Ramos (cell line): ENCODE data around the gene FZD7.

Experiments used
- in situ Hi-C: fragments of 300-500 bp; cut with MboI; formaldehyde crosslinking; loops from one replicate; pipeline ENCODE4 v1.14.3; 2022; ENCODE audit warnings: low sequenced_read_pairs; ENCODE audit not compliant: unreplicated experiment

Gene FZD7

DNA sequence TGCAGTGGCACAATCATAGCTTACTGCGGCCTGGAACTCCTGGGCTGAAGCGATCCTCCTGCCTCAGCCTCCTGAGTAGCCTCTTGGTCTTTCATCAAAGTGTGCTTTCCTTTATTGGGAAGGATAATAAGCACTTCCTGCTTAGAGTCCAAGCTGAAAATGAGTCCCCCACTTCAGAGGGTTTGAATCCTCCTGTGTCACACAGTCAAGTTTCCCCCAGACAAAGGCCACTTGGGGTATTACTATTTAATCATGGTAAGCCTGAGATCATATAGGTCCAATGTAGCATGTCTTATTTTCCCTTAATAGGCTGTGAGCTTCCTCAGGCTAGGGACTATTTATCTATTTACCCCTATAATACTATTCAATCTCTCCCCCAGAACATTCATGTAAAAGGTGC, 28.0 kb downstream of the FZD7 start:
- in situ Hi-C loops: no loop called here

DNA sequence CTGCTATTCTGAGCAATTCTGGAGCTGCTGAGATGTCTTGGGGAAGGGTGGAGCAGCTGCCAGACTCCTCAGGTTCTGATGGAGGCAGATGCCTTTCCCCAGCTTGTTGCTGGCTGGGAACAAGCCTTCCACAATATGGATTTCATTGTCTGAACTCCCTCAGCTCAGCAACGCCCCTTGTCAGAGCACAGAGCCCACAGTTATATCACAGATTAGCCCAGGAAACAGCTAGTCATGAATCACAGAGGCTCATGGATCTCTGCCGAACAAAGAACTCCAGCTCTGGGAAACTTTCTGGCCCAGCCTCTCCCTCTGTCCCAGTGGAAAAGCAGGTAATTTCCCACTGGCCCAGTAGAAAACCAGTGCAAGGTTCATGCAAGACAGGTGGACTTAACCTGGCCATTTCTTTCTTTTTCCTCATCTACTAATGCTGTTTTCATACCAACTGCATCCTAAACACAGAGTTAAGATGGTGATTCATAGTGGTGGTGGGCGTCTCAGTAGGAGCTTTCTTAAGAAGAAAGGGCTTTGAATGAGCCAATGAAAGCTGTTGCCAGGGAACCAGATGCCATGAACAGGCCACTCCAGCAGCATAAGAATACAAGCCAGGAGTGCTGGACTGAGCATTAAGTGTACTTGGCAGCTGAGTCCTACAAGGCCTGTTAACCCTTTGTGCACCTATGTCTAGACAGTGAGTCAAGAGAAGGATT, 30.7 kb downstream of the FZD7 start:
- in situ Hi-C loops: no loop called here

- in situ Hi-C loops: no loop called here
Observed at GRCh38 chr2:202064881-202065230, 31.2 kb downstream of the FZD7 start.

DNA sequence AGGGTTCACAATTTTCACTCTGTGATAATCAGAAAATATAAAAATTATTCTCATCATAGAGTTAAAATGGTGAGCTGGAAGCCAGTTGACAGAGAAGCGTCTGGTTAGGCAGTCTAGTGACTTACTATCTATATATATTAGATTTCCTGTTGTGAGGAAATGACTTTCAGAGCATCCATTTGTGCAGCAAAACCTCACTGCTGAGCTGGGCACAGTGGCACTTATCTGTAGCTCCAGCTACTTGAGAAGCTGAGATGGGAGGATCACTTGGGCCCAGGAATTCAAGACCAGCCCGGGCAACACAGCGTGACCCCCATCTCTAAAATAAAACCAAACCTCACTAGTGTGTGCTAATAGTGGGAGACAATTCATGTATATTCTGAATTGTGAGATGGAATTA, 32.2 kb downstream of the FZD7 start:
- in situ Hi-C loops: no loop called here

DNA sequence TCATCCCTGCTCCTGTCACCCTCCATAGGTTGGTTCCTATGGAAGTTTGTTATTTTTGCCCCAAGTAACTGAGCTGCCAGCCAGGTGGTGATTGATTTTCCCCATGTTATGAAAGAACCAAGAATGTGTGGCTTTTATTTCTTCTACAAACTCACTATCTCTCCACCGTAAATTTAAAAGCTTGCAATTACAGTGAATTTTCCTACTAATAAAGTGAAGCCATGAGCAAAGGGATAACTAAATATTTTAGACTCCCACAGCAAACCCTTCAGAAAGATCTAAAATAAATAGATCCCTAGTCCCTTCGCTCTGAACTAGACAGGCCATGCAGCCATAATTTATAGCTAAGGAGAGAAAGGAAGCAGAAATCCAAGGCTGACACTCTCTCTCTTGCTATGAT, 33.2 kb downstream of the FZD7 start:
- in situ Hi-C loops: no loop called here

DNA sequence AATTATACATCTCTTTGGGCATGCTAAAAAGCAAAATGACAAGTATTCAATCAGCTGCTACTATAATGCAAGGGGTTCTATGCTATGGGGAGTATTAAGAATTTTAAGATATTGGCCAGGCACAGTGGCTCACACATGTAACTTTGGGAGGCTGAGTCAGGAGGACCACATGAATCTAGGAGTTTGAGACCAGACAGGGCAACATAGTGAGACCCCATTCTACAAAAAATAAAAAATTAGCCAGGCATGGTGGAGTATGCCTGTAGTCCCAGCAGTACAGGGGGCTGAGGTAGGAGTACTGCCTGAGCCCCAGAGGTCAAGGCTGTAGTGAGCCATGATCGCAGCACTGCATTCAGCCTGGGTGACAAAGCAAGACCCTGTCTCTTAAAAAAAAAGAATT, 33.9 kb downstream of the FZD7 start:
- in situ Hi-C loops: no loop called here

DNA sequence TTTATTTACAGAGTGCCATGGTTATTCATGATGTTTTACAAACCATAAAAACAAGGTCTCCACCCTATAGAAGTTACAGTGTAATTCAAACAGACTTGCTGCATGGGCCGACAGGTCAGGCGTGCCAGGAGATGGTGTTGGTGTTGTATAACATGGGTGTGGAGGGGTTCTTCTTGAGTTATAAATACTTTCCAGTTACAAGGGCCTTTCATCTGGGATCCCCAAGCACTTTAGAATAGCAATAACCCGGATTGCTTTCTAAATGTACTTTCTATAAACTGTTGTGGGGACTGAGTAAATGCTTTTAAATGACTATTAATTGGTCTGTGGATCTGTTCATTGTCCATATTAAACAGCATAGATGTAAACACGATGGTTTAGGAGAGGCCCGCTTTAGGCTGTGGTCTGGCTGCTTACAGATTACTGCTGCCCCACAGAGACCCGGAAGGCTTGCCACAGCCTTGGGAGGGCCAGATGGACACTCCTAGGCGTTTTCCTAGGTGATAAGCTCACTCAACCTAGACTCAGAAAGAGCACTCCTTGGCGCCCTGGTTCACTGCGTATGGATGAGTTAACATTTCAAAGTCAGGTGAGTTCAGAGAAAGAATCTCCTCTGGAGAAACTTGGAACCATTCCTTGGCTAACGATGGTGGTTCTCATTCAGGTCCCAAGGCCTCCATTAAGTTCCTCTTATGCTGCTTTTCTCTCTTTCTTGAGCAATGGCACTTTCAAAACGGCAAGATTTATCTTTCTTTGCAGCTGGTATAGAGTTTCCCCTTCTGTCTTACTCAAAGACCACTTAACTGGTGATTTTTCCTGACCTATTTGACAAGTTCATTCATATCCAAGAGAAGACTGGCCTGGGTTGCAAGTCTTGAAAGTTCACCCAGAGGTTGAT, 35.8 kb downstream of the FZD7 start:
- in situ Hi-C loops: no loop called here

- in situ Hi-C loops: no loop called here
Observed at GRCh38 chr2:202071107-202071506, 37.5 kb downstream of the FZD7 start.

- in situ Hi-C loops: no loop called here
Observed at GRCh38 chr2:202072226-202072625, 38.6 kb downstream of the FZD7 start.

DNA sequence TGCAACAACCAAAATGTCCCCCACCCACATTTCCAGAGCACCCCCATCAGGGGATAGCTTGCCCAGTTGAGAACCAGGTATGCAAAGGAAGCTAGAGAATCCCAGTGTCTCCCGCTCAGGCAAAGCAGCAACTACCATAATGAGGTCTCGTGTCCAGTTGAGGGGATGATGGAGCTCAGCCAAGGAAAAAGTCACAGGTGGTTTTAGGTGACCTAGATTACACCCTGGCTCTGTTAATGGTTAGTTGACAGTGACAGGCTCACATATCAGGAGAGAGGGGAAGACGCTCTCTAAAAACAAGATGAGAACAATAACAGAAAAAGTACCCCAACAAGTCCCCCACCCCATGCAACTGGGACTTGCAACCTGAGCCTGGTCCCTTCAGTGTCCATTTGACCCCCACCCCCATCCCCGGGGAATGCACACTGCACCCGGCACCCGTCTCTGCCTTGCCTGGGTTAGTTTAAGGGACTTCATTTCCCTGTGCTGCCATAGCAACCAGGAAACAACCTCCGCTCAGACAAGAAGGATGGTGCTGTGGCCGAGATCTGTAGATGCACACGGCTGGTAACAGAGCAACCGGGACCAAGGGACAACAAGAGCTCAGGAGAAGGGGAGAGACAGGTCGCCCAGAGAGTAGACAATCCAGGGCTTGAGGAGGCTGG, 39.2 kb downstream of the FZD7 start, which contains the start of gene KIAA2012:
TSS of gene KIAA2012 (plus strand) at position 519 of the 665 bp plus-strand sequence. CDS start 373 bp downstream, outside the sequence.
- in situ Hi-C loops: no loop called here

GRCh38 chr2:202074324-202074723, 40.7 kb downstream of the FZD7 start:
- in situ Hi-C loops: no loop called here

GRCh38 chr2:202079310-202079709, 45.7 kb downstream of the FZD7 start:
- in situ Hi-C loops: no loop called here

DNA sequence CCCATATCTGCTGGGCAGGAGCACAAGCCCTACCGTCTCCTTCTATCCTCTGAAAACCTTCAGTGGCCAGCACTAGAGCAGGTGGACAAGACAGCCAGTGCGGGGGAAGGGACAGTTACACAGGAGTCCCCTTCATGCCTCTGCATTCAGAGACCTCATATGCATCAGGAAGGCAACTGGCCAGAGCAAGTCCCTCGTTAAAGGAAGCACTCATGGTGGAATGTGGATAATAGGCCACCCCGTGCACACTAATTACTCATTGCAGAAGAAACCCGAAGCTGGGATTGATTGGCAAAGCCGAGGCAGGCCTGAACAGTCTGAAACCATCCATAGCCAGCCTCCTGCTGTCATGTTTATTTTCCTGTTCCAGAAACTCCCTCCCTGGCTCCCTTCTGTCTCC, 50.6 kb downstream of the FZD7 start:
- in situ Hi-C loops: no loop called here
